Vagina (tissue), 2 donors: Measurements from ENCODE around the gene JHY. TPM values are rescaled to one million over a fixed set of nuclear protein-coding genes. Genes with fewer than 3 reads are reported as not detected.

ENCODE experiments used
- DNase-seq, 2 donors: peaks; one replicate each; pipeline ENCODE4 v3.0.0-alpha.2; 2017; ENCODE audit errors: extremely low spot score in 2 of 2
- H3K27ac ChIP-seq: fragments of 200-600 bp; sonication (generic); one replicate; pipeline ENCODE4 v1.5.1; 2019
- H3K27me3 ChIP-seq: fragments of 200-600 bp; sonication (generic); one replicate; pipeline ENCODE4 v1.5.1; 2019
- H3K36me3 ChIP-seq, 2 donors: fragments of 200-600 bp; sonication (generic); one replicate each; pipeline ENCODE4 v1.5.1; 2017 to 2019
- H3K4me1 ChIP-seq: fragments of 200-600 bp; sonication (generic); one replicate; pipeline ENCODE4 v1.5.1; 2019
- H3K4me3 ChIP-seq, 2 donors: fragments of 200-600 bp; sonication (generic); 1 replicate in 1 of 2; 2 replicates in 1 of 2; pipeline ENCODE4 v1.5.1; 2016 to 2019
- H3K9me3 ChIP-seq: fragments of 200-600 bp; sonication (generic); one replicate; pipeline ENCODE4 v1.5.1; 2019
- POLR2A ChIP-seq, 2 donors: fragments of 450-650 bp; IDR thresholded peaks; one replicate each; pipeline ENCODE4 v1.6.1; 2017; ENCODE audit warnings: antibody characterized with exemption in 2 of 2, mild to moderate bottlenecking in 2 of 2, moderate library complexity in 2 of 2
- POLR2AphosphoS5 ChIP-seq, 2 donors: sonication (generic); formaldehyde crosslinking; IDR thresholded peaks; one replicate each; pipeline ENCODE4 v1.9.0; 2017; ENCODE audit warnings: antibody characterized with exemption in 2 of 2, mild to moderate bottlenecking in 2 of 2, low read depth in 1 of 2; ENCODE audit not compliant: insufficient read depth in 1 of 2
- intact Hi-C: fragments of 100-400 bp; cut with DNase I; formaldehyde crosslinking; loops from one replicate; pipeline ENCODE4 v1.15.1; 2023
- total RNA-seq: library from RNA; depleted of rRNA; stranded (reverse); fragments of >200 nt; gene quantifications from one replicate; pipeline ENCODE4 v1.2.3, GENCODE V29; 2016
- TF ChIP-seq, protein P1 (sequence below), 3 experiments: fragments of 450-650 bp in 2 of 3; fragments of 200-600 bp in 1 of 3; sonication (generic) in 1 of 3; IDR thresholded peaks; one replicate each; pipeline ENCODE4 v1.5.1; 2017 to 2019; ENCODE audit warnings: antibody characterized with exemption in 3 of 3, mild to moderate bottlenecking in 2 of 3, moderate library complexity in 2 of 3

JHY gene
- total RNA-seq, 1 donor from 2014 or later, result 7.6 TPM

DNA sequence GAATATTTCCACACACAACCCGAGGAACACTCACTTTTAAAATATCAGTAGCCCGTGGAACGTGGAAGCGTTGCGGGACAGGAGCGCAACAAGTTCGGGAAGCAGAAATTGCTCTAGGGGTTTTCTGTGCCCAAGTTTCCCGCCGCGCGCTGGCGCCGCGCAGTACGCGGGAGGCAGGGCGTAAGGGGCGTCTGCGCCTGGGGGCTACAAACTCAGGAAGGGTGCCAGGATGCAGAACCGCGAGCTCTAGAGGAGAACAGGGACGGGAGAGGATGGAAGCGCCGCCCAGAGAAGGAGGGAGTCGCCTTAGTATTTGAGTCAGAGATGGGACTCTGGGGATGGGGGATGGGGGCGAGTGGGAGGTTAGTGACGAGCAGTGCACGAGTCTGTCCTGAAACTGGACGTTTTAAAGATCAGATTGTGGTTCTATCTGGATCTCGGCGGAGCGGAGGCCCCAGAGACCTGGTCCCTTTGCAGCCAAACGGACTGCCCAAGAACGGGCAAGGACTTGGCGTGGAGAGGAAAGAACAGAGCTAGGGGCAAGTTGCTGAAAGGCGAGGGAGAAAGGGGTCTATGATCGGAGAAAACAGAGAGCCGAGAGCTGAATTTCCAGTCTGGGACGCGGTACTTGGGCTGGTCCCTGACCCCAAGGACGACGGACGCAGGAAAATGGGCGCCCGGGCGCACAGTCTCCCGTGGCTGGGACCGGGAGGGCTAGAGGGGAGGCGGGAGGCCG lies 94.3 kb downstream of the JHY start:
- no peak for DNase-seq
- Histone ChIP-seq H3K4me1 (peaks cover 18% of the 10 kb centered on the region), H3K4me3 (peak overlapping the region in 1 of 2 donors; percentile 21), H3K27ac (no peak overlapping the region), H3K9me3 (no peaks in the 10 kb centered on the region), H3K27me3 (peaks cover 7% of the 10 kb centered on the region), H3K36me3 (no peaks in the 10 kb centered on the region)
- intact Hi-C loops, result no loop called here
- TF ChIP-seq POLR2AphosphoS5 (IDR thresholded peaks at IDR 0.05; ENCODE audit: insufficient read depth in 1 of 2, low read depth in 1 of 2) (no peak), POLR2A (IDR thresholded peaks at IDR 0.05) (no peak)
- TF ChIP-seq, protein P1, sequence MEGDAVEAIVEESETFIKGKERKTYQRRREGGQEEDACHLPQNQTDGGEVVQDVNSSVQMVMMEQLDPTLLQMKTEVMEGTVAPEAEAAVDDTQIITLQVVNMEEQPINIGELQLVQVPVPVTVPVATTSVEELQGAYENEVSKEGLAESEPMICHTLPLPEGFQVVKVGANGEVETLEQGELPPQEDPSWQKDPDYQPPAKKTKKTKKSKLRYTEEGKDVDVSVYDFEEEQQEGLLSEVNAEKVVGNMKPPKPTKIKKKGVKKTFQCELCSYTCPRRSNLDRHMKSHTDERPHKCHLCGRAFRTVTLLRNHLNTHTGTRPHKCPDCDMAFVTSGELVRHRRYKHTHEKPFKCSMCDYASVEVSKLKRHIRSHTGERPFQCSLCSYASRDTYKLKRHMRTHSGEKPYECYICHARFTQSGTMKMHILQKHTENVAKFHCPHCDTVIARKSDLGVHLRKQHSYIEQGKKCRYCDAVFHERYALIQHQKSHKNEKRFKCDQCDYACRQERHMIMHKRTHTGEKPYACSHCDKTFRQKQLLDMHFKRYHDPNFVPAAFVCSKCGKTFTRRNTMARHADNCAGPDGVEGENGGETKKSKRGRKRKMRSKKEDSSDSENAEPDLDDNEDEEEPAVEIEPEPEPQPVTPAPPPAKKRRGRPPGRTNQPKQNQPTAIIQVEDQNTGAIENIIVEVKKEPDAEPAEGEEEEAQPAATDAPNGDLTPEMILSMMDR (IDR thresholded peaks at IDR 0.05), result no peak

DNA sequence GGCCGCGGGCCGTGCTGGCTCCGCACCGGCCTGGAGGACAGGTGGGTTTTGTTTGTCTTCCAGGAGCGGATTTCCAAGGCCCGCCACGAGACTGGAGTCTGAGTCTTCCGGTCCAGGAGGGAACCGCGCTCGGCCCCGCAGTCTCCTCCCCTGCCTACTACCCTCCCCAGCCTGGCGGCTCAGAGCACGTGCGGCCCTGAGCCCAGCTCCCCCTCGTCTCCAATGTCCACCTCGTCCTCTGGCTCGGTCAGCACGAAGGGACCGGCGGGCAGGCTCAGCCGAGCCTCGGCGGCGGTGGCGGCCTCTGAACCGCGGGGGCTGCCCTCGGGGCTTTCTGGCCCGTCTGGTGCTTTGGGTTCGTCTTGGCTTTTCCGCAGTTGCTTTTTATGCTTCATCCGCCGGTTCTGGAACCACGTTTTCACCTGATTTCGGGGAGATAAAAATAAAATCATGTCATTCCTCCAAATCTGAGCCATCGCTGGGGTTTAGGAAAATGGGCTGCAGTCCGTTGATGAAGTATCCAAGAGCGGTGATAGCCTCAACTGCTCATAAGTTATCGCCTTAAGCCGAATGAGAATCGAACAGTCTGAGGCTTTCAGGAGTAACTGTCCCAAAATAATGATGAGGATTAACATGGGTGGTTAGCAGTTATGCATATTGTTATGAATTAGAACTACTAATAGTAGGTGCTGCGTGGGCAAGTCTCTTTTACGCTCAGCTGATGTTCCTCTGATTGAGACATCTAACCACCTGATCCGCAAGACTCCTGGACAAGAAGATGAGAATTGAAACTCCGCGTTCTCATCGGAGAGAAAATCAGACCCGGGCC lies 95.1 kb downstream of the JHY start:
- Histone ChIP-seq H3K4me1 (peaks cover 18% of the 10 kb centered on the region), H3K9me3 (no peaks in the 10 kb centered on the region), H3K27ac (no peak overlapping the region), H3K27me3 (peaks cover 7% of the 10 kb centered on the region), H3K4me3 (peak overlapping the region in 1 of 2 donors; percentile 21), H3K36me3 (no peaks in the 10 kb centered on the region)
- DNase-seq, result no peak
- no peak for TF ChIP-seq POLR2A (IDR thresholded peaks at IDR 0.05)
- TF ChIP-seq, protein P1 (IDR thresholded peaks at IDR 0.05), result no peak
- no peak for TF ChIP-seq POLR2AphosphoS5 (IDR thresholded peaks at IDR 0.05; ENCODE audit: insufficient read depth in 1 of 2, low read depth in 1 of 2)
- intact Hi-C loops, result no loop called here

DNA sequence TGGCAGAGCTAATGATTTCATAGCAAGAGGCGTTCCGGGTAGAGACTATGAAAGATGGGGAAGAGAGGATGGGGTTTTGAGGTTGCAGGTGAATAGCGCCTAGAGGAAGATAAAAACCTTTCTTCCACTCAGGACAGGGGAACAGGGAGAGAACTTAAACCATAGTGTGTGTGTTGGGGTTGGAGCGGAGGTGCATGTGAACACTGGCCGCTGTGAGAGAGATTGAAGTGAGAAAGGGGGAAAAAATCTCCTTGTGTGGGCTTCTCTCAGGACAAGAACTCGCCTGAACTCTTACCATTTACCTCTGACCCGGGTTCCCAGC lies 95.7 kb downstream of the JHY start:
- Histone ChIP-seq H3K27ac (no peak overlapping the region), H3K4me1 (peaks cover 18% of the 10 kb centered on the region), H3K36me3 (no peaks in the 10 kb centered on the region), H3K4me3 (no peak overlapping the region), H3K27me3 (peaks cover 7% of the 10 kb centered on the region), H3K9me3 (no peaks in the 10 kb centered on the region)
- DNase-seq, result no peak
- TF ChIP-seq POLR2A (IDR thresholded peaks at IDR 0.05), result no peak
- no peak for TF ChIP-seq POLR2AphosphoS5 (IDR thresholded peaks at IDR 0.05; ENCODE audit: insufficient read depth in 1 of 2, low read depth in 1 of 2)
- TF ChIP-seq, protein P1 (IDR thresholded peaks at IDR 0.05), result no peak
- intact Hi-C loops, result no loop called here

DNA sequence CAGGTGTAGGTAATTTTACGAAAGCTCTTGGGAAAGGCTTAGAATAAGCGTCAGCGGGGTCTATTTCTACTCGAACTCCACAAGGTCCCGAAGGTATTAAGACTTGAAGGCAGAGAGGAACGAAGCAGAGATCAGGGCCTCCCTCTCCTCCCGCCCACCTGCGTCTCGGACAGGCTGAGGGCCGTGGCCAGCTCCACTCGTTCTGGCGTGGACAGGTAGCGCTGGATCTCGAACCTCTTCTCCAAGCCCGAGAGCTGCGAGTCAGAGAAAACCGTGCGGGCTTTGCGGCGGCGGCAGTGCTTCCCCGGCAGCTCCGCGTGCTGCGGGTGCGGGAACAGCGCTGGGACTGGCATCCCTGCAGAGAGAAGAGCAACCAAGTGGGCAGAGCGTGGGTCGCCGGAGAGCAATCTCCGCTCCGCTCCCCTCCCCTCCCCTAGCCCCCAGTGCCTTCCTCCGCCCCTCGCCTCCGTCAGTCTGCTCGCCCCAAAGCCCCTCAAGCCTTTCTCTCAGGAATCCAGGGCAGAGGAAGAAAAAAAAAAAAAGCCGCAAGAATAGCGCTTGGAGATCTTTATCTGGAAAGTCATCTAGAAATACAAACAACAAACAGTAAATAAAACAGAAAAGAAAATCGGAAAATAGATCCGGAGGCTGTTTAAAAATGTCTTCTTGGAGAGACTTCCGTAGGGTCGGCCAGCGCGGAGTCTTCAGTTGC lies 96.7 kb downstream of the JHY start:
- Histone ChIP-seq H3K4me1 (peaks cover 23% of the 10 kb centered on the region), H3K4me3 (no peak overlapping the region), H3K27me3 (peaks cover 7% of the 10 kb centered on the region), H3K36me3 (no peaks in the 10 kb centered on the region), H3K27ac (no peak overlapping the region), H3K9me3 (no peaks in the 10 kb centered on the region)
- intact Hi-C loops, result no loop called here
- DNase-seq, result no peak
- no peak for TF ChIP-seq POLR2A (IDR thresholded peaks at IDR 0.05)
- TF ChIP-seq POLR2AphosphoS5 (IDR thresholded peaks at IDR 0.05; ENCODE audit: insufficient read depth in 1 of 2, low read depth in 1 of 2), result no peak
- TF ChIP-seq, protein P1 (IDR thresholded peaks at IDR 0.05), result no peak
